A549 (cell line): ENCODE results near the gene POLA1. TPM values are rescaled to one million over a fixed set of nuclear protein-coding genes. Genes with fewer than 3 reads are reported as not detected.
A peak's percentile ranks its signal among the peaks of the same experiment; 100 is the strongest.

Experiments used
- ATAC-seq, 2 experiments: fragments of 200-7000 bp in 1 of 2; fragments of >200 bp in 1 of 2; cut with Nextera tagmentation in 1 of 2; cut with Tn5 transposase in 1 of 2; 3 replicates each; pipeline versions ENCODE4 v1.8.0 to v1.9.1; 2018 to 2020; ENCODE audit warnings: mild to moderate bottlenecking in 1 of 2, moderate library complexity in 1 of 2
- CTCF ChIA-PET: fragments of 300-600 bp; sonication (Branson Sonifier 250); formaldehyde crosslinking; extraction: SDS; loops from one replicate; lab custom pipeline; 2021; ENCODE audit warnings: antibody characterized with exemption, inconsistent platforms; lab: Yijun Ruan, JAX
- POLR2A ChIA-PET: fragments of 350-600 bp; formaldehyde crosslinking; extraction: SDS; loops from one replicate; lab custom pipeline; 2021; ENCODE audit warnings: antibody characterized with exemption, inconsistent platforms; lab: Yijun Ruan, JAX
- DNase-seq, 2 experiments: peaks; one replicate each; pipeline versions ENCODE4 v3.0.0 to v3.0.0-alpha.2; 2011 to 2016; ENCODE audit warnings: low read depth in 1 of 2, low spot score in 1 of 2
- FAIRE-seq: peaks from 2 replicates; lab custom pipeline; 2011; peaks lifted over from hg19 to GRCh38; lab: Jason Lieb, UNC
- H3K27ac ChIP-seq, 2 experiments: fragments of >200 bp; sonication (Bioruptor Twin); formaldehyde crosslinking; 3 replicates each; pipeline ENCODE4 v1.5.1; 2016 to 2017
- H3K4me1 ChIP-seq: fragments of >200 bp; sonication (Bioruptor Twin); formaldehyde crosslinking; 3 replicates; pipeline ENCODE4 v1.6.1; 2016
- H3K4me2 ChIP-seq: fragments of >200 bp; sonication (Bioruptor Twin); formaldehyde crosslinking; 3 replicates; pipeline ENCODE4 v1.6.1; 2016
- H3K4me3 ChIP-seq: fragments of >200 bp; sonication (Bioruptor Twin); formaldehyde crosslinking; 3 replicates; pipeline ENCODE4 v1.5.1; 2016
- H3K9me3 ChIP-seq: fragments of >200 bp; sonication (Bioruptor Twin); formaldehyde crosslinking; 3 replicates; pipeline ENCODE4 v1.6.1; 2016
- ATOH8 ChIP-seq: fragments of 250-450 bp; sonication (Bioruptor Pico); IDR thresholded peaks from 2 replicates; pipeline ENCODE4 v1.5.0; 2020; ENCODE audit warnings: low read depth, mild to moderate bottlenecking, moderate library complexity
- CEBPB ChIP-seq, 2 experiments: fragments of >200 bp in 1 of 2; sonication (Bioruptor Twin) in 1 of 2; formaldehyde crosslinking in 1 of 2; IDR thresholded peaks; 2 replicates each; pipeline ENCODE4 v1.6.1; 2012 to 2016
- EP300 ChIP-seq, 2 experiments: fragments of >200 bp; sonication (Bioruptor Twin); formaldehyde crosslinking; IDR thresholded peaks; 2 replicates in 1 of 2; 3 replicates in 1 of 2; pipeline ENCODE4 v1.6.1; 2016 to 2017
- ESRRA ChIP-seq: fragments of 150-350 bp; IDR thresholded peaks from 2 replicates; pipeline ENCODE4 v1.6.1; 2014; ENCODE audit warnings: mild to moderate bottlenecking, low read length, borderline replicate concordance
- HOXB5 ChIP-seq: fragments of 250-450 bp; sonication (Bioruptor Pico); IDR thresholded peaks from 2 replicates; pipeline ENCODE4 v1.5.0; 2020; ENCODE audit warnings: mild to moderate bottlenecking, moderate library complexity
- KDM5A ChIP-seq: fragments of 200-600 bp; sonication (generic); IDR thresholded peaks from 2 replicates; pipeline ENCODE4 v1.6.1; 2016; ENCODE audit warnings: antibody characterized with exemption, mild to moderate bottlenecking
- PHF8 ChIP-seq: fragments of 200-600 bp; sonication (generic); IDR thresholded peaks from 2 replicates; pipeline ENCODE4 v1.6.1; 2016; ENCODE audit warnings: low read depth, mild to moderate bottlenecking, antibody characterized with exemption, moderate library complexity, borderline replicate concordance
- POLR2A ChIP-seq: IDR thresholded peaks from 2 replicates; pipeline ENCODE4 v1.6.1; 2012; ENCODE audit warnings: mild to moderate bottlenecking, low read length
- RAD21 ChIP-seq, 2 experiments: fragments of >200 bp in 1 of 2; sonication (Bioruptor Twin) in 1 of 2; formaldehyde crosslinking in 1 of 2; IDR thresholded peaks in 1 of 2; conservative IDR thresholded peaks in 1 of 2; 2 replicates in 1 of 2; 3 replicates in 1 of 2; pipeline ENCODE4 v1.6.1; 2012 to 2018; ENCODE audit warnings: inconsistent platforms in 1 of 2
- RCOR1 ChIP-seq: fragments of 150-350 bp; IDR thresholded peaks from 2 replicates; pipeline ENCODE4 v1.6.1; 2014; ENCODE audit warnings: antibody characterized with exemption, low read length, low read depth
- REST ChIP-seq: fragments of 200-600 bp; sonication (generic); IDR thresholded peaks from 2 replicates; pipeline ENCODE4 v1.6.1; 2016; ENCODE audit warnings: antibody characterized with exemption, mild to moderate bottlenecking, moderate library complexity
- RFX5 ChIP-seq: fragments of 450-650 bp; IDR thresholded peaks from 2 replicates; pipeline ENCODE4 v1.7.1; 2014; ENCODE audit warnings: antibody characterized with exemption, mild to moderate bottlenecking, moderate library complexity
- RNF2 ChIP-seq: fragments of 200-600 bp; sonication (generic); IDR thresholded peaks from 2 replicates; pipeline ENCODE4 v1.6.1; 2016; ENCODE audit warnings: low read depth, mild to moderate bottlenecking, antibody characterized with exemption, moderate library complexity, borderline replicate concordance
- SREBF2 ChIP-seq: fragments of 450-650 bp; IDR thresholded peaks from 2 replicates; pipeline ENCODE4 v1.6.1; 2014; ENCODE audit warnings: mild to moderate bottlenecking, moderate library complexity
- ZNF302 ChIP-seq: fragments of 250-450 bp; sonication (Bioruptor Pico); IDR thresholded peaks from 2 replicates; pipeline ENCODE4 v1.9.0; 2021; ENCODE audit warnings: inconsistent platforms, mild to moderate bottlenecking, moderate library complexity
- WGBS: methylation state at CpG from one replicate; pipeline ENCODE4 v1.1.6; 2017; ENCODE audit errors: missing lambda C conversion rate; 5-methylcytosine and 5-hydroxymethylcytosine counted together
- polyA plus RNA-seq, 4 experiments: library from polyadenylated mRNA; depleted of rRNA in 3 of 4; stranded (reverse); fragments of >200 nt; fragmentation: RNase III in 1 of 4; extraction: RNeasy Plus Mini Kit Qiagen cat#74134 plus additional on column Dnase treatment in 1 of 4; gene quantifications; 2 replicates in 3 of 4; 3 replicates in 1 of 4; pipeline ENCODE4 v1.2.3, GENCODE V29; 2011 to 2017
- TF ChIP-seq, protein P1 (sequence below): IDR thresholded peaks from 2 replicates; pipeline ENCODE4 v1.6.1; 2012
- TF ChIP-seq, protein P2 (sequence below): IDR thresholded peaks from 2 replicates; pipeline ENCODE4 v1.6.1; 2012

POLA1 gene
- polyA plus RNA-seq, 2 of the 4 experiments (the other 2 are of a cell fraction) = 8.8 to 17.5 TPM

DNA sequence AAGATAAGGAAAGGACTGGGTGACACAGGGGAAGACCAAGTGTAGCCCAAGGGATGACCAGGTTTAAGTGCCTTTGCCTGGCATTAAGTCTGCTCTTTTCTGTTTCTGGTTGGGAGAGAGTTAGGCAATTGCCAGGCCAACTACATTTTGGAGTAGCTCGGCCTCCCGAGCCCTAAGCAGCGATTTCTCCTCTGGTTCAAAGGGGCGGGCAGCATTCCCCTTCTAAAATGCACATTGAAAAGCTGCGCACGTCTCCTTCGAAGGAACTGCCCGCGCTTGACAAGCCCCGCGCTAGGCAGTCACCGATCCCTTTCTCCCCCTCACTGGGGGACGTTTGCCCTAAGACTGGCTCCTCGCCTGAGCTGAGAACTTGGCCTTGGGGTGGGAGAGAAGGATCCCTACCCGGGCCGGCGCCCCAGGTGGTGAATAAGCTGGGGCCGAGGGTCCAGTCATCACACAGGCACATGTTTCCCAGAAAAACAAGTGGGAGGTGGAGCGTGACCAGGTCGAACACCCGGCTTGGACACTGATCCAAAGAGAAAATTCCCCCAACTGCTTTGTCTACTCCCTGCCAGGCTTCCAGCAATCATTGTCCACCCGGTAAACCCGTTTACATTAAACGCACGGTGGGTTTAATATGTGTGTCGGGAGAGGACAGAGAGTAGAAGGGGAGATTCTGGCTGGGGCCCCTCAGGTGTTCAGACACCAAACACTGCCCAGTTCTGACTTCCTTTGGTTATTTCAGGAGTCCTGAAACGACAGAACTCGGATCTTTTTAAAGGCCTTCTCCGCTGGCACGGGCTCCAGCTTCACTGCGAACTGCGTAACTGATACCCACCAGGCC is 318.1 kb downstream of the POLA1 start:
- ChIA-PET CTCF (interaction anchor here (1.3 to 1.4 kb wide), 2 partner anchors 8 to 132 kb away, joined by 3 to 4 read pairs; no protein-coding TSS in a partner anchor), POLR2A (no interaction called here)
- Histone ChIP-seq H3K27ac (no peak overlapping the region; a peak in 1 of 6 replicates), H3K4me1 (peaks cover 7% of the 10 kb centered on the region; the same call in 1 of the 3 replicates), H3K4me2 (peak overlapping the region; percentile 83; the same call in 1 of the 3 replicates), H3K4me3 (no peak overlapping the region), H3K9me3 (no peaks in the 10 kb centered on the region)
- 89% methylated on average over 22 of the region's 32 CpGs for WGBS
- ATAC-seq (no peak), DNase-seq (no peak), FAIRE-seq (no peak)
- TF ChIP-seq RNF2 (no peak), RAD21 (conservative IDR thresholded peaks at IDR 0.05 in 1 of 2, IDR thresholded peaks at IDR 0.05 in 1 of 2) (no peak), PHF8 (no peak), CEBPB (IDR thresholded peaks at IDR 0.05) (no peak), ESRRA (no peak), RFX5 (no peak)

- POLR2A ChIA-PET = no interaction called here
- Histone ChIP-seq H3K4me3 (peak overlapping the region; percentile 74; the same call in 2 of the 3 replicates), H3K27ac (peak overlapping the region; percentile 74 to 80; a peak in 5 of 6 replicates), H3K9me3 (no peaks in the 10 kb centered on the region), H3K4me2 (peak overlapping the region; percentile 83), H3K4me1 (peaks cover 7% of the 10 kb centered on the region; the same call in 1 of the 3 replicates)
- ATAC-seq (no peak), FAIRE-seq (no peak), DNase-seq (no peak)
- CTCF ChIA-PET = interaction anchor here (1.1 to 1.4 kb wide), 2 partner anchors 9 to 173 kb away, joined by 3 to 4 read pairs; no protein-coding TSS in a partner anchor
- 90% methylated on average over 2 of the region's 19 CpGs for WGBS
- TF ChIP-seq HOXB5 (CRISPR knock-in tag) (no peak), PHF8 (no peak), CEBPB (IDR thresholded peaks at IDR 0.05) (no peak), EP300 (IDR thresholded peaks at IDR 0.05) (no peak), SREBF2 (no peak), RCOR1 (no peak)
Measured at GRCh38 chrX:25012433-25012735, 318.7 kb downstream of the POLA1 start.

DNA sequence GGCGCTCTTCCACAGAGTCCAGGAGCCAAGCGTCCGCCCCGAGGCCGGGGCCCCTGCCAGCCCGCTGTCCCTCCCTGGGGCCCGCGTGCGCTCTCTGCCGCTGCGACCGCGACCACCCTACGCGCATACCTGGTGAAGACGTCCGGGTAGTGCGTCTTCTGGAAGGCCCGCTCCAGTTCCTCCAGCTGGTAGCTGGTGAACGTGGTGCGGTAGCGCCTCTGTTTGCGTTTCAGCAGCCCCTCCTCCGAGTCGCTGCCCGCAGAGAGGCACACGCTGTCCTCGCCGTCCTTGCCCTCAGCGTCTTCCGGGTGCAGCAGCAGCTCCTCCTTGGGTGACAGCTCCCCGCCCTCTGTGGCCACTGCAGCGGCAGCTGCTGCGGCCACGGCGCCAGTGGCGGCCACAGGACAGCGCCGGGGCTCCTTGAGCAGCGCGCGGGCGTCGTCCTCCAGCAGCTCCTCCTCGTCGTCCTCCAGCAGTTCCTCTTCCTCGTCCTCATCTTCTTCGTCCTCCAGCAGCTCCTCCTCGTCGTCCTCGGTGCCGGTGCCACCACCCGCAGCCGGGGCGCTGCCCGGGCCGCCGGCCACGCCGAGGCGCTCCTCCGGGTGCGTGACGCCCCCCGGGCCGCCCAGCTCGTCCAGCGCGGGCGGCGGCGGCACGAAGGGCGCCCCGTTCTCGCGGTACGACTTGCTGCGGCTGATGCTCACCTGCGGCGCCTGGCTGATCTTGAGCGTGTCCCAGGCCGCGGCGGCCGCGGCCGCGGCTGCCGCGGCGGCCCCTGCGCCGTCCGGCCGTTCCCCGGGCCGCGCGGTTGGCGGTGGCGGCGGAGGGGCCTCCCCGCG is 319.3 kb downstream of the POLA1 start:
- peak overlapping the region; percentile 74 to 80 for H3K27ac ChIP-seq
- no peaks in the 10 kb centered on the region for H3K9me3 ChIP-seq
- H3K4me3 ChIP-seq = peak overlapping the region; percentile 74
- H3K4me2 ChIP-seq = peak overlapping the region; percentile 83
- no peak for TF ChIP-seq ATOH8
- TF ChIP-seq, protein P1, sequence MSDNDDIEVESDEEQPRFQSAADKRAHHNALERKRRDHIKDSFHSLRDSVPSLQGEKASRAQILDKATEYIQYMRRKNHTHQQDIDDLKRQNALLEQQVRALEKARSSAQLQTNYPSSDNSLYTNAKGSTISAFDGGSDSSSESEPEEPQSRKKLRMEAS = peak; percentile 30; the same call in 1 of the 2 replicates
- TF ChIP-seq SREBF2 = no peak
- TF ChIP-seq, protein P2, sequence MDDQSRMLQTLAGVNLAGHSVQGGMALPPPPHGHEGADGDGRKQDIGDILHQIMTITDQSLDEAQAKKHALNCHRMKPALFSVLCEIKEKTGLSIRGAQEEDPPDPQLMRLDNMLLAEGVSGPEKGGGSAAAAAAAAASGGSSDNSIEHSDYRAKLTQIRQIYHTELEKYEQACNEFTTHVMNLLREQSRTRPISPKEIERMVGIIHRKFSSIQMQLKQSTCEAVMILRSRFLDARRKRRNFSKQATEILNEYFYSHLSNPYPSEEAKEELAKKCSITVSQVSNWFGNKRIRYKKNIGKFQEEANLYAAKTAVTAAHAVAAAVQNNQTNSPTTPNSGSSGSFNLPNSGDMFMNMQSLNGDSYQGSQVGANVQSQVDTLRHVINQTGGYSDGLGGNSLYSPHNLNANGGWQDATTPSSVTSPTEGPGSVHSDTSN = no peak
- no peak for TF ChIP-seq REST
- peak; percentile 30; the same call in 1 of the 2 replicates for TF ChIP-seq POLR2A
- TF ChIP-seq ZNF302 (CRISPR knock-in tag) = no peak
- no peak for TF ChIP-seq KDM5A
- TF ChIP-seq, all 56 proteins: peak for 2
- FAIRE-seq (no peak), DNase-seq (peak; percentile 35 to 46), ATAC-seq (peak; percentile 76 to 81)
- ChIA-PET CTCF (interaction anchor here (1.1 to 1.4 kb wide), 3 partner anchors 9 to 173 kb away, joined by 3 to 4 read pairs (median 3); no protein-coding TSS in a partner anchor), POLR2A (no interaction called here)
- 36% methylated on average over 19 of the region's 105 CpGs for WGBS
- H3K4me1 ChIP-seq = peaks cover 7% of the 10 kb centered on the region; the same call in 1 of the 3 replicates
